IPS-15b (cell line): Measurements from ENCODE around the gene FOXQ1.

Experiments used
- H3K27me3 ChIP-seq: one replicate; pipeline ENCODE4 v1.6.1; 2013; ENCODE audit warnings: low read length; ENCODE audit not compliant: control insufficient read depth, insufficient read depth
- H3K36me3 ChIP-seq: one replicate; pipeline ENCODE4 v1.6.1; 2013; ENCODE audit warnings: low read length; ENCODE audit not compliant: control insufficient read depth, insufficient read depth
- H3K4me1 ChIP-seq: one replicate; pipeline ENCODE4 v1.6.1; 2013; ENCODE audit warnings: mild to moderate bottlenecking, low read length; ENCODE audit not compliant: control insufficient read depth, insufficient read depth
- H3K4me3 ChIP-seq: one replicate; pipeline ENCODE4 v1.5.1; 2013; ENCODE audit warnings: low read depth, low read length
- H3K9ac ChIP-seq: one replicate; pipeline ENCODE4 v1.6.1; 2013; ENCODE audit warnings: low read depth, mild to moderate bottlenecking, low read length
- H3K9me3 ChIP-seq: one replicate; pipeline ENCODE4 v1.6.1; 2013; ENCODE audit warnings: mild to moderate bottlenecking, low read length; ENCODE audit not compliant: control insufficient read depth, insufficient read depth

The FOXQ1 gene

DNA sequence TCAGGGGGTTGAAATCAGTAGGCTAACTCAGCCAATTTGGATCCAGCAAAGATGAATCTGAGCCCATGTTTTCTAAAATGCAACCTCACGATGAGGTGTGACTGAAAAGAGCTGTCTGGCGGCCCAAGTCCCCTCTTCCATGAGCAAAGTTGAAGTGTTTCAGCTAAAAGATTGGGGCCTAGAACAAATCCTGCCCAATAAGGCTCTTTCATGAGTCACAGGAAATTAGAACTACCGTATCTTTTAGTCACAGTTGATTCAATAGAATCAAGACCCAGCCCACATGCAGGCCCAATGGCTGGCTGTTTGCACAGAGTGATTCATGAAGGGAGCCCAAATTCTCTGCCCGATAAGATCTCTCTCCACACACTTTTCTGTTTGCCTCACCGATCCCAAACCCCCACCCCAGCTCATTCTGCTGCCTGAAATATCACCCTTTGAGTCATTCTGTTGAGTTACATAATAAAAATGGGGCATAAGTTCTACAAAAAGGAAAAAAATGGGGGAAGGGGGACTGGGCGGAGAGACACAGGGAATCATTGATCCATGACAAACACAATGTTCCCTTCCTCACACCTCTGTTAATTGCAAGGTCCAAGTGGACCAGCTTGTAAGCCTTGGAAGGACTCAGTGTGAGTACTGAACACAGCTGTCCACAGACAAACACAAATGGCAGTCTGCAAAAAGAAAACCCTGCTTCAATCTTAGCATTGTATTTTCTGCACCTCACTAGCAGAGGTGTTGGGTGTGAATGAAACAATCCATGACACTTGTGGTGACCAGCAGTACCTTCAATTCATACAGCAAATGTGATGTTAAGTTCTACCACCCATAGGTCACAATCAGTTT, 13.8 kb downstream of the FOXQ1 start:
- no peak overlapping the region for H3K4me3 ChIP-seq
- no peaks in the 10 kb centered on the region for H3K4me1 ChIP-seq
- no peaks in the 10 kb centered on the region for H3K27me3 ChIP-seq
- H3K36me3 ChIP-seq, result no peaks in the 10 kb centered on the region
- no peak overlapping the region for H3K9ac ChIP-seq
- no peaks in the 10 kb centered on the region for H3K9me3 ChIP-seq

DNA sequence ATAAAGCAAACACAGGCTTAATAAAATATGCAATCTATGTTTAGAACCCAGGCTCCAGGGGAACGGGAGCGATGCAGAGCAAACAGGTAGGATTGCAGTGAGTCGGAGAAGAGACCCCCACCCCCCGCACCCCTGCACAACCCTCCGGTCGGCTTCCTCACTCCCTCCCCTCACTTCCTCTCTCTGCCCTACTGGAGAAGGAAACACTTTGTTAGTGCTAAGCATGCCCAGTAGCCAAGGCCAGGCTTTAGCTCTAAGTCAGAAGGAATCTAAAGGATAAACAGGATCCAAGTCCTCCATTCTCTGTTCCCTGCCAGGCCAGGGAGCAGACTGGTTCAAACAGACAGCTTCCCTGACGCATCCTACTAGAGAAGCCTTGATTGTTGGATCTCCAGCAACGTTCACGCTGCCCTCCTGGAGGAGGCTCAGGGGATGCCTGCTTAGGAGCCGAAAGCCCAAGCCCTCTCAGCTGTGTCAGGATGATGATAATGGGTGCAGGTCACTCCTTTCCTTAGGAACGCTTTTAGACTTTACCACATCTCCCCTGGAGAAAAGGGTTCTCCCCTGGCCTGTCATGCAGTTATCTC, 14.7 kb downstream of the FOXQ1 start:
- Histone ChIP-seq H3K9ac (no peak overlapping the region), H3K4me3 (no peak overlapping the region), H3K4me1 (no peaks in the 10 kb centered on the region), H3K36me3 (no peaks in the 10 kb centered on the region), H3K9me3 (no peaks in the 10 kb centered on the region), H3K27me3 (no peaks in the 10 kb centered on the region)

DNA sequence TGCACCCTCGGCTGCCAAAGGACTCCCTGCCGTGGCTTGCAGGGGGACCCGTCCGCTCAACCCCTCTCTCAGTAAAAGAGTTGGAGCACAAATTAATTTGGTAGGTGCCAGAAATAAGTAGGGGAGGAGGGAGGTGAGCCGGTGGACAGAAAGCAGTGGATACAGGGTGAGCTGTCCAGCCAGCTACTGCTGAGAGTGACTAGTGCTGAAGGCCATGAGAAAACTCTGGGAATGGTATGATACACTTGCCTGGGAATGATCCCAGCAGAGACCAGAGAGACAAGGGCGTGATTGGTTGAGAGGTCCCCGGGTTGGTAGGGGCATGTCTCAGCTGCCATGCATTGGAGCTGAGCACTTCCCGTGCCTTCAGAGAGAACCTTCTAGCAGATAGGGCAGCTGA, 15.7 kb downstream of the FOXQ1 start:
- Histone ChIP-seq H3K9ac (no peak overlapping the region), H3K4me1 (no peaks in the 10 kb centered on the region)

DNA sequence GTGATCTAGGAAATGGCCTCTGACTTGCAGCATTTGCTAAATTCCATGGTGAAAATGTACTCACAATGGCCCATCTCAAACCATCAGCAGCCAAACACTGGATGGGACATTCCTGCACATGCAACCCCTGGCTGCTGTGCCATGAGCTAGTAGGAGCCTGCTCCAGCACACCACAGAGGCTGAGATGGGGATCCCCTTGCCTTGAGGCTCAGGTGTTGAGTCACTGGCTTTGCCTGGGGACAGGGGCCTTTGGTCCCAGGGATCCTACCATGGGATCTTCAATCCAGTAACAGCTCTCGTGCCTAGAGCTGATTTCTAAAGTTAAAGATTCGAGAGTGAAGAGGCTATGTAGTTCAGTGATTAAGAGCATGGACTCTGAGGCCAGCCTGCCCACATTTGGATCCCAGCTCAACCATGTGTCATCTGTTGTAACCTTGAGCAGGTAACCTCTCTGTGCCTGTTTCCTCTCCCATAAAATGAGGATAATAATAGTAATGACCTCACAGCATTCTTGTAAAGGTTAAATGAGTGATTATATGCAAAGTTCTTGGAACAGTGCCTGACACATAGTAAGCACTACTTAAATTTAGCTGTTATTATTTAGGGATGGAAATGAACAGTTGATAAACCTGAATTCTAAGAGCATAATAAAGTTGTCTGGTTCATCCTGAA, 16.4 kb downstream of the FOXQ1 start:
- H3K4me1 ChIP-seq, result no peaks in the 10 kb centered on the region
- no peaks in the 10 kb centered on the region for H3K36me3 ChIP-seq
- H3K9me3 ChIP-seq, result no peaks in the 10 kb centered on the region
- no peak overlapping the region for H3K4me3 ChIP-seq
- H3K9ac ChIP-seq, result no peak overlapping the region
- H3K27me3 ChIP-seq, result no peaks in the 10 kb centered on the region

More for the DNA sequence above, 15.7 kb downstream of the FOXQ1 start:
- no peaks in the 10 kb centered on the region for H3K36me3 ChIP-seq
- no peak overlapping the region for H3K4me3 ChIP-seq
- no peaks in the 10 kb centered on the region for H3K9me3 ChIP-seq
- H3K27me3 ChIP-seq, result no peaks in the 10 kb centered on the region

DNA sequence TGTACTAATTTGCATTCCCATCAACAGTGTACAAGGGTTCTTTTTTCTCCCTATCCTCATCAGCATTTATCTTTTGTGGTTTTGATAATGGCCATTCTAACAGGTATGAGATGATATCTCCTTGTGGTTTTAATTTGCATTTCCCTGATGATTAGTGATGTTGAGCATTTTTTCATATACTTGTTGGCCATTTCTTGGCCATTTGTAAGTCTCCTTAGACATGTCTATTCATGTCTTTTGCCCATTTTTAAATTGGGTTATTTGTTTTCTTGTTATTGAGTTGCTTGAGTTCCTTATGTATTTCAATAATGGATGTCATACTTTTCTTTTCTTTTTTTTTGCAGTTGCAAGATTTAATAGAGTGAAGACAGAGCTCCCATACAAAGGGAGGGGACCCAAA, 17.8 kb downstream of the FOXQ1 start:
- no peaks in the 10 kb centered on the region for H3K4me1 ChIP-seq
- H3K9me3 ChIP-seq, result no peaks in the 10 kb centered on the region
- no peak overlapping the region for H3K4me3 ChIP-seq
- H3K27me3 ChIP-seq, result no peaks in the 10 kb centered on the region
- H3K9ac ChIP-seq, result no peak overlapping the region
- no peaks in the 10 kb centered on the region for H3K36me3 ChIP-seq

DNA sequence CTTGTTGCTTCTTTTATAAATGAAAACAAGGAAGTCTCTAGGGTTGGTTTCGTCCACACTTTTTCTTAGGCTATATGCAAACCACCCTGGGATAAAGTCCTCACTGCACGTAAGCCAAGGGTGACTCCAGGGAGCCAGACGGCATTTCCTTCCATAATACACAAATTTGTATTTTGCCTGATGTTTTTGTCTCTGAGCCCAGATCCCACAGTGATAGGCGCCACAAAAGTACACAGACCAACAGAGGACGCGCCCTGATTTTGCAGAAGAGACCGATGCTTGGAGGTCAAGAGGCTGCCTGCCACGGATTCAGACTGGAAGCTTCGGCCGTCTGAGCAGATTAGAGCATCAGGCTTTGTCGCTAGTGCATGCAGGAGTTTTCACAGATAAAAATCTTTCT, 22.8 kb downstream of the FOXQ1 start:
- no peak overlapping the region for H3K4me3 ChIP-seq
- H3K36me3 ChIP-seq, result no peaks in the 10 kb centered on the region
- H3K9ac ChIP-seq, result no peak overlapping the region
- H3K9me3 ChIP-seq, result no peaks in the 10 kb centered on the region
- peaks cover 4% of the 10 kb centered on the region for H3K4me1 ChIP-seq
- H3K27me3 ChIP-seq, result peaks cover 3% of the 10 kb centered on the region

DNA sequence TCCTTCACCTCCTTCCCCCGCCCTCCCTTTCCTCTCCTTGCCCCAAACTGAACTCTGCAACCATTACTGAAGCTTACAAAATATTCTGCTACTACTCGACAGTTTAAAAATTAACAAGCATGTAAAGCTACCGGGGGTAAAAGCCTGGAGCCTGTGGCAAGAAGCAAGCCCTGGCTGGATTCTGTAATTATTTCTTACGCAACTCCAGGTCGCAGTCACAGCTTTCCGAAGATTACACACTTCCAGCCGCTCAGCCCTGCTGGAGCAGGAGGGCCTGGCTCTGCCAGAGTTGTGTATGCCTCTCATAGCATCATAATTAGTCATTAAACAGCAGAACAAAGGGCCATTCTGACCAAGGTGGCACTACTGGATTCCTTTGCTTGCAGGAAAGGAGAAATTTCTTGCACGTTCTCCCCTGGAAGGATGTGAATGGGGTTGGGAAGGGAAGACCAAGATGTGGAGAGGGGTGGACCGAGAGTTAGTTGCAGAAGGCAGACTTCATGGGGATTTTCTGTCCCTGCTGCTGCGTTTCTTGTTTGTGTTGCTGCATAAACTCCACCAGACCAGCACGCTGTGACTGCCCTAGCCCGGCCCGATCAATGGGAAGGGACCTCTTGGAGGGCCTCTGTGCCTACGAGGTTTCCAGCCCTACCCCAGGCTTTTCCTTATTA, 23.6 kb downstream of the FOXQ1 start:
- Histone ChIP-seq H3K36me3 (no peaks in the 10 kb centered on the region), H3K27me3 (peaks cover 3% of the 10 kb centered on the region), H3K4me3 (no peak overlapping the region), H3K4me1 (peaks cover 4% of the 10 kb centered on the region), H3K9ac (no peak overlapping the region), H3K9me3 (no peaks in the 10 kb centered on the region)

DNA sequence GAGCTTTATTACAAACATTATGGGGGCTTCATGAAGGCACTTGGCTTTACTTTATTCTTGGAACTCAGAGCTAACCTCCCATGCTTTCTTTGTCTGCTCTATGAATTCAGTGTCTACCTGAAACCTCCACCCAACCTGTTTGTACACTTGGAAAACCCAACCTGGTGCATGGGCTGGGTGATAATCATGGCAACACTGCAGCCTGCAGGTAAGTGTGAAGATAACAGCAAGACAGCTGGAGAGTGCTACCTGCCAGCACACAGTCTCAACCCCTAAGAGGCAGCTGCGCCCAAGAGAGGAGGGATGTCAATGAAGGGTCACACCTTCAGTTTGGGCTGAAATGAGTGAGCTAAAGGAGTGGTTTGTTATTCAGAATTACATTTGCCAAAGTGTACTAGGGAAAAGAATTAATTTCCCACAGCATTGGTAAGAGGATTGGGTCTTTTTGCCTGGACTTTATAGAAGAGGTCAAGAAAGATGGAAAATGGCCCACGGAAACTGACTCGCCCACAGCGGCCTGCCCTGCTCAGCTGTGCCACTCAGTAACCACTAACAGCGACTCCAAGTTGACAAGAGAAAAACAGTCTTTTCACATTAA, 24.4 kb downstream of the FOXQ1 start:
- Histone ChIP-seq H3K9me3 (no peaks in the 10 kb centered on the region), H3K27me3 (peaks cover 3% of the 10 kb centered on the region), H3K4me3 (no peak overlapping the region), H3K4me1 (peaks cover 4% of the 10 kb centered on the region), H3K36me3 (no peaks in the 10 kb centered on the region), H3K9ac (no peak overlapping the region)

DNA sequence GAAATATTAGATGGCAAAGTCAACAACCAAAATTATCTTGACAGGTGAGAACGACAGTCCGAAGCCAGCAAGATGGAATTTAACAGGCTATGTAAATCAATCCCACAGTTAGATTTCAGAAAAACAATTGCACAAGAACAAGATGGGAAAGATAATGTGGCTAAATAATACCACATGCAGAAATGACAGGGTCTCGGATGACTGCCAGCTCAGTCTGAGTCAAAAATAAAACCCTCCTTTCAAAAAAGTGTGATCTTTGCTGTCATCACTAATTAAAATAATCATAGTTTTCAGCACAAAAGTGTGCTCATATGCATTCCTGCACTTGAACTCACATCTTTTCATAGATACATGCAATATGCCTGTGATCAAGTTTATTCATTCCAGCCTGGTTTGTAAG, 25.9 kb downstream of the FOXQ1 start:
- H3K36me3 ChIP-seq, result no peaks in the 10 kb centered on the region
- peaks cover 3% of the 10 kb centered on the region for H3K27me3 ChIP-seq
- H3K9me3 ChIP-seq, result no peaks in the 10 kb centered on the region
- no peak overlapping the region for H3K4me3 ChIP-seq
- H3K9ac ChIP-seq, result no peak overlapping the region
- peaks cover 4% of the 10 kb centered on the region for H3K4me1 ChIP-seq

DNA sequence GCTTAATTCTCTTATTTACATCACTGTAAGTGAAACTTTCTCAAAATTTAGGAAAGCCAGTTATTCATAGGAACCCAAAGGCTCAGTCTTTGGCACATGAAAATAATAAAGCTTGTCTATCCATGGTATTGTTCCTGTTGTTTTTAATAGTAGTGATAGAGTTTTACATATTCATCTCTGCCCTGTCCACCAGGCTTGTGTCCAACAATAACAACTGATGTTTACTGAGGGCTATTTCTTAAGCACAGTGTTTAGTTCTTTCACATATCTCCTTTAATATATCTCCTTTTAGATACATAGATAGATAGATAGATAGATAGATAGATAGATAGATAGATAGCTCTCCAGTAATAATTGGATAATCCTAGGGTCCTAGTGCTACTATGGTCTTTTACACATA, 34.2 kb downstream of the FOXQ1 start:
- no peaks in the 10 kb centered on the region for H3K4me1 ChIP-seq
- no peaks in the 10 kb centered on the region for H3K27me3 ChIP-seq

DNA sequence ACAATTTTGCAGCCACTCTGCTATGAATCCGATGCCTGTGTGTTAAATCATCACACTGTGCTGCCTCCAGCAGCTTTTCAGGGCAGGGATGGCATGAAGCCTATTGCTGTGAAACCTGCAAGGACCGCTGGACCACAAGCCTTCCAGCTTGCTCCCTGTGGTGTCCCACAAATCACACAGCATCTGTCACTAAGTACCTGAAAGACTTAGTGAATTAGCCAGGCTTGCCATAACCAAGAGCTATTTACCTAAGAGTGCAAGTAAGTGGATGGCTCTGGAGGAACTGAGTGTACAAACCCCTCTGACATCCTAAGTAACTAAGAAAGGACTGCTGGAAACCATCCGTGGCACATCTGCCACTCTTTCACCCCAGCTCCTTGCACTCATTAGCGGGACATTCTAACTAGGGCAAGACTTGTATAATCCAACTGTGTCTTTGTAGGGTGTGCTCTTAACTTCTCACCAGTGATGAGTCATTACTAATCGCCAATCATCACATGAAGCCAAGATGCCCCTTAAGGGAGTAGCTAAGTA, 34.7 kb downstream of the FOXQ1 start:
- Histone ChIP-seq H3K9me3 (no peaks in the 10 kb centered on the region), H3K4me1 (no peaks in the 10 kb centered on the region), H3K27me3 (no peaks in the 10 kb centered on the region), H3K4me3 (no peak overlapping the region), H3K9ac (no peak overlapping the region), H3K36me3 (no peaks in the 10 kb centered on the region)

More for the DNA sequence above, 34.2 kb downstream of the FOXQ1 start:
- Histone ChIP-seq H3K9me3 (no peaks in the 10 kb centered on the region), H3K9ac (no peak overlapping the region), H3K36me3 (no peaks in the 10 kb centered on the region), H3K4me3 (no peak overlapping the region)
